GM12873 (cell line): Measurements from ENCODE around the gene ARHGAP22.

Experiments
- TF ChIP-seq, protein P1 (sequence below): IDR thresholded peaks from 2 replicates; pipeline ENCODE4 v1.5.1; 2012; ENCODE audit warnings: low read depth, mild to moderate bottlenecking, moderate library complexity, low read length, control low read depth; ENCODE audit not compliant: insufficient read depth; ENCODE audit errors: missing control alignments

Gene ARHGAP22

GRCh38 chr10:48480397-48481374 lies 124.2 kb downstream of the ARHGAP22 start:
- TF ChIP-seq, protein P1, sequence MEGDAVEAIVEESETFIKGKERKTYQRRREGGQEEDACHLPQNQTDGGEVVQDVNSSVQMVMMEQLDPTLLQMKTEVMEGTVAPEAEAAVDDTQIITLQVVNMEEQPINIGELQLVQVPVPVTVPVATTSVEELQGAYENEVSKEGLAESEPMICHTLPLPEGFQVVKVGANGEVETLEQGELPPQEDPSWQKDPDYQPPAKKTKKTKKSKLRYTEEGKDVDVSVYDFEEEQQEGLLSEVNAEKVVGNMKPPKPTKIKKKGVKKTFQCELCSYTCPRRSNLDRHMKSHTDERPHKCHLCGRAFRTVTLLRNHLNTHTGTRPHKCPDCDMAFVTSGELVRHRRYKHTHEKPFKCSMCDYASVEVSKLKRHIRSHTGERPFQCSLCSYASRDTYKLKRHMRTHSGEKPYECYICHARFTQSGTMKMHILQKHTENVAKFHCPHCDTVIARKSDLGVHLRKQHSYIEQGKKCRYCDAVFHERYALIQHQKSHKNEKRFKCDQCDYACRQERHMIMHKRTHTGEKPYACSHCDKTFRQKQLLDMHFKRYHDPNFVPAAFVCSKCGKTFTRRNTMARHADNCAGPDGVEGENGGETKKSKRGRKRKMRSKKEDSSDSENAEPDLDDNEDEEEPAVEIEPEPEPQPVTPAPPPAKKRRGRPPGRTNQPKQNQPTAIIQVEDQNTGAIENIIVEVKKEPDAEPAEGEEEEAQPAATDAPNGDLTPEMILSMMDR: no peak

GRCh38 chr10:48478980-48479811 lies 125.7 kb downstream of the ARHGAP22 start:
- TF ChIP-seq, protein P1: no peak

DNA sequence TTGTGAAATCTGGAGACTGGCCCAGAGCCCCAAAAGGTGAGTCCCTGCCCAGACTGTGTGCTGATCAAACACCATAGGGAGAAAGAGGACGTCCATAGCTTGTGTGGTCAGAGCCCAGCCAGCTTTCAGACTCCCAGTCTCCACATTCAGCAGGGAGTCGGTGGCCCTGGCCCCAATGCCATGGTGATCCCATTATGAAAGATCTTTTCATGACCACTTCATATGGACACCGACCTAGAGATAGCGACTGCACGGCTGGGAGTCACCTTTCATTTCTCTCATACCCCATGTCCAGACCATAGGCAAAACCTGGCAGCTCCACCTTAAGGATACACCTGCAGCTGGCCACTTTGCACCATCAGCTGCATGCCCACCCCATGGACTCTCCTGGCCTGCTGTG lies 126.4 kb downstream of the ARHGAP22 start:
- TF ChIP-seq, protein P1: no peak

DNA sequence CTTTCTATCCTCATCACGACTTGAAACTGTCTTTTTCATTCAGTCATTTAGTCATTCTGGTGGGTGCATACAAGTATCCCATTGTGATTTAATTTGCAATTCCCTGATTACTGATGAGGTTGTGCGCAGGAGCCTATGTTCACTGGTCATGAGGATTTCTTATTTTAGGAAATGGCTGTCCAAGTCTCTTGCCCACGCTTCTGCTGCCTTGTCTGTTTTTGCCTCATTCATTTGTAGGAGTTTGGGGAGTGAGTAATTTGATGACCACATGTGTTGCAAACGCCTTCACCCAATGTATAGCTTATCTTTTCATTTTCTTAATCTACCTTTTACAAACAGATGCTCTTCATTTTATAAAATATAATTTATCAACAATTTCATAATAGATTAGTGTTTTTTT lies 127.3 kb downstream of the ARHGAP22 start:
- TF ChIP-seq, protein P1: no peak

DNA sequence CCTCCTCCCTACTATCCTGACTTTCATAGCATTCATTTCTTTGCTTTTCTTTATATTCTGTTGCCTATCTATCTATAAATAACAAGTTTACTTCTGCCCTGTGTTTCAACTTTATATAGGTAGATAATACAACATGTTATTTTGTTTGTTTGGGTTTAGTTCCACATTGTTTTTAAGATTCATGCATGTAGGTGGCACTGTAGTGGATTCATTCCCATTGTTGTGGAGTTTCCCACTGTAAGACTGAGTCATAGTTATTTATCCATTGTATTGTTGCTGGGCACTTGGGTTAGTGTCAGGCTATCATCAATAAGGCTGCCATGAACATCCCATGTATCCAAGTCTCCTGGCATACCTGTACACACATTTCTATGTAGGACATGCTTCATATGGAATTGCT lies 127.7 kb downstream of the ARHGAP22 start:
- TF ChIP-seq, protein P1: no peak

- TF ChIP-seq, protein P1: no peak
Measured at GRCh38 chr10:48476279-48476982, 128.4 kb downstream of the ARHGAP22 start.
